ENCODE data around the gene ZNF652.
"Not testable (repeated sequence)": the region's sequence is repeated elsewhere in the genome, so short reads cannot be mapped to it uniquely, and the experiment has no call there.

The ZNF652 gene

GRCh38 chr17:49386373-49386772, 24.3 kb upstream of the ZNF652 start:
- DNase-seq (ENCODE audit: low read depth): no peak

- DNase-seq (ENCODE audit: low read depth): no peak
Observed at GRCh38 chr17:49384951-49385350, 22.9 kb upstream of the ZNF652 start.

GRCh38 chr17:49383060-49383459, 21.0 kb upstream of the ZNF652 start:
- DNase-seq (ENCODE audit: low read depth): no peak

- no peak for DNase-seq (ENCODE audit: low read depth)
Observed at GRCh38 chr17:49382556-49382955, 20.5 kb upstream of the ZNF652 start.

GRCh38 chr17:49381793-49382192, 19.7 kb upstream of the ZNF652 start:
- DNase-seq (ENCODE audit: low read depth): no peak

- DNase-seq (ENCODE audit: low read depth): no peak
Observed at GRCh38 chr17:49381033-49381432, 19.0 kb upstream of the ZNF652 start.

- DNase-seq (ENCODE audit: low read depth): no peak
Observed at GRCh38 chr17:49379926-49380325, 17.9 kb upstream of the ZNF652 start.

- DNase-seq (ENCODE audit: low read depth): no peak
Observed at GRCh38 chr17:49378311-49378710, 16.3 kb upstream of the ZNF652 start.

GRCh38 chr17:49375544-49375943, 13.5 kb upstream of the ZNF652 start:
- no peak for DNase-seq (ENCODE audit: low read depth)

- no peak for DNase-seq (ENCODE audit: low read depth)
Observed at GRCh38 chr17:49373115-49373514, 11.1 kb upstream of the ZNF652 start.

GRCh38 chr17:49372425-49372824, 10.4 kb upstream of the ZNF652 start:
- no peak for DNase-seq (ENCODE audit: low read depth)

- no peak for DNase-seq (ENCODE audit: low read depth)
Observed at GRCh38 chr17:49370971-49371834, 9.2 kb upstream of the ZNF652 start.

- no peak for DNase-seq (ENCODE audit: low read depth)
Observed at GRCh38 chr17:49369760-49370159, 7.7 kb upstream of the ZNF652 start.

- no peak for DNase-seq (ENCODE audit: low read depth)
Observed at GRCh38 chr17:49369089-49369488, 7.0 kb upstream of the ZNF652 start.

- no peak for DNase-seq (ENCODE audit: low read depth)
Observed at GRCh38 chr17:49365667-49366066, 3.6 kb upstream of the ZNF652 start.

- DNase-seq (ENCODE audit: low read depth): not testable (repeated sequence)
Observed at GRCh38 chr17:49365126-49365525, 3.1 kb upstream of the ZNF652 start.

GRCh38 chr17:49364119-49364518, 2.1 kb upstream of the ZNF652 start:
- DNase-seq (ENCODE audit: low read depth): no peak

GRCh38 chr17:49363251-49363650, 1.2 kb upstream of the ZNF652 start:
- no peak for DNase-seq (ENCODE audit: low read depth)

- DNase-seq (ENCODE audit: low read depth): no peak
Observed at GRCh38 chr17:49362723-49363117, 670 bp upstream of the ZNF652 start.

- DNase-seq (ENCODE audit: low read depth): peak; percentile 63
Observed at GRCh38 chr17:49361129-49361901, 735 bp downstream of the ZNF652 start.

- DNase-seq (ENCODE audit: low read depth): no peak
Observed at GRCh38 chr17:49360796-49361128, 1.3 kb downstream of the ZNF652 start.

GRCh38 chr17:49359990-49360795, 1.9 kb downstream of the ZNF652 start:
- no peak for DNase-seq (ENCODE audit: low read depth)

Measured in stimulated activated CD8-positive, alpha-beta memory T cell treated with anti-CD3 and anti-CD28 coated beads, Interleukin-12 subunit alpha, Interleukin-12 subunit beta, amount 100 ng/mL, for 1 hour (primary cell).